HG03460 (cell line): ENCODE measurements around the gene FAF1.

Experiments
- ATAC-seq: cut with Tn5 transposase; IDR thresholded peaks from one replicate; pipeline ENCODE4 v1.9.1; 2021; ENCODE audit not compliant: unreplicated experiment

Gene FAF1

GRCh38 chr1:50454911-50455310 is 505.2 kb downstream of the FAF1 start:
- ATAC-seq = no peak

- no peak for ATAC-seq
Measured at GRCh38 chr1:50453266-50453665, 506.8 kb downstream of the FAF1 start.

- ATAC-seq = no peak
Measured at GRCh38 chr1:50452700-50453099, 507.4 kb downstream of the FAF1 start.

GRCh38 chr1:50450861-50451653 is 509.0 kb downstream of the FAF1 start:
- ATAC-seq = no peak

GRCh38 chr1:50447961-50448360 is 512.1 kb downstream of the FAF1 start:
- no peak for ATAC-seq

GRCh38 chr1:50441183-50441582 is 518.9 kb downstream of the FAF1 start:
- ATAC-seq = no peak

GRCh38 chr1:50438945-50439344 is 521.1 kb downstream of the FAF1 start:
- ATAC-seq = no peak

GRCh38 chr1:50436489-50436888 is 523.6 kb downstream of the FAF1 start:
- no peak for ATAC-seq

- ATAC-seq = no peak
Measured at GRCh38 chr1:50430010-50430405, 530.1 kb downstream of the FAF1 start.

- ATAC-seq = no peak
Measured at GRCh38 chr1:50427818-50428779, 532.0 kb downstream of the FAF1 start.

GRCh38 chr1:50427086-50427817 is 532.8 kb downstream of the FAF1 start:
- ATAC-seq = no peak

GRCh38 chr1:50426702-50427085 is 533.4 kb downstream of the FAF1 start:
- no peak for ATAC-seq

- no peak for ATAC-seq
Measured at GRCh38 chr1:50426108-50426700, 533.9 kb downstream of the FAF1 start.

GRCh38 chr1:50425376-50426107 is 534.5 kb downstream of the FAF1 start:
- no peak for ATAC-seq

- ATAC-seq = no peak
Measured at GRCh38 chr1:50424884-50425375, 535.1 kb downstream of the FAF1 start.

- no peak for ATAC-seq
Measured at GRCh38 chr1:50424045-50424883, 535.8 kb downstream of the FAF1 start.

GRCh38 chr1:50423670-50424000 is 536.4 kb downstream of the FAF1 start:
- ATAC-seq = no peak

- ATAC-seq = no peak
Measured at GRCh38 chr1:50422946-50423669, 537.0 kb downstream of the FAF1 start, which contains the start of gene DMRTA2. Gene DMRTA2, minus strand, starts transcription at chr1:50423443. Its CDS starts 1,907 bp downstream, at chr1:50421536.

- ATAC-seq = no peak
Measured at GRCh38 chr1:50422675-50422945, 537.5 kb downstream of the FAF1 start.
